Esophagus squamous epithelium (tissue), 4 donors: ENCODE data around the gene ABCD3.

Experiments
- POLR2A ChIP-seq, 4 donors: fragments of 450-650 bp; IDR thresholded peaks; one replicate each; pipeline ENCODE4 v1.6.1; 2017; ENCODE audit warnings: antibody characterized with exemption in 4 of 4, mild to moderate bottlenecking in 4 of 4, moderate library complexity in 3 of 4
- TF ChIP-seq, protein P1 (sequence below), 6 experiments: fragments of 450-650 bp in 4 of 6; fragments of 200-600 bp in 2 of 6; sonication (generic) in 2 of 6; IDR thresholded peaks; one replicate each; pipeline ENCODE4 v1.5.1; 2016 to 2019; ENCODE audit warnings: antibody characterized with exemption in 6 of 6, mild to moderate bottlenecking in 4 of 6, moderate library complexity in 4 of 6

- TF ChIP-seq, protein P1, sequence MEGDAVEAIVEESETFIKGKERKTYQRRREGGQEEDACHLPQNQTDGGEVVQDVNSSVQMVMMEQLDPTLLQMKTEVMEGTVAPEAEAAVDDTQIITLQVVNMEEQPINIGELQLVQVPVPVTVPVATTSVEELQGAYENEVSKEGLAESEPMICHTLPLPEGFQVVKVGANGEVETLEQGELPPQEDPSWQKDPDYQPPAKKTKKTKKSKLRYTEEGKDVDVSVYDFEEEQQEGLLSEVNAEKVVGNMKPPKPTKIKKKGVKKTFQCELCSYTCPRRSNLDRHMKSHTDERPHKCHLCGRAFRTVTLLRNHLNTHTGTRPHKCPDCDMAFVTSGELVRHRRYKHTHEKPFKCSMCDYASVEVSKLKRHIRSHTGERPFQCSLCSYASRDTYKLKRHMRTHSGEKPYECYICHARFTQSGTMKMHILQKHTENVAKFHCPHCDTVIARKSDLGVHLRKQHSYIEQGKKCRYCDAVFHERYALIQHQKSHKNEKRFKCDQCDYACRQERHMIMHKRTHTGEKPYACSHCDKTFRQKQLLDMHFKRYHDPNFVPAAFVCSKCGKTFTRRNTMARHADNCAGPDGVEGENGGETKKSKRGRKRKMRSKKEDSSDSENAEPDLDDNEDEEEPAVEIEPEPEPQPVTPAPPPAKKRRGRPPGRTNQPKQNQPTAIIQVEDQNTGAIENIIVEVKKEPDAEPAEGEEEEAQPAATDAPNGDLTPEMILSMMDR (IDR thresholded peaks at IDR 0.05) = no peak
- TF ChIP-seq POLR2A (IDR thresholded peaks at IDR 0.05) = no peak
Measured at GRCh38 chr1:94501426-94501825, 83.2 kb downstream of the ABCD3 start.
